Measurements from ENCODE around the gene IL2RA. TPM values are rescaled to one million over a fixed set of nuclear protein-coding genes. Genes with fewer than 3 reads are reported as not detected.

IL2RA gene
- total and polyA plus RNA-seq, 10 of the 15 experiments (the other 5 are each of a cell fraction or from before 2014, with no cell fraction given) = 2.2 to 6.0 (median 4.9) TPM

- Histone ChIP-seq H3K27ac (ENCODE audit: control insufficient read depth, insufficient read depth) (no peak overlapping the region), H4K20me1 (ENCODE audit: control insufficient read depth, insufficient read depth) (no peaks in the 10 kb centered on the region), H3K27me3 (replicated peaks in 1 of 2; ENCODE audit: control insufficient read depth in 2 of 2, insufficient read depth in 2 of 2, low read length in 1 of 2) (no peaks in the 10 kb centered on the region; a peak in 1 of 4 replicates), H3K4me2 (ENCODE audit: control insufficient read depth, insufficient read depth) (no peak overlapping the region), H3K4me1 (ENCODE audit: control insufficient read depth, insufficient read depth, low read length) (peaks cover 31% of the 10 kb centered on the region), H3K9ac (ENCODE audit: control insufficient read depth, insufficient read depth, low read length) (no peak overlapping the region), H3K79me2 (ENCODE audit: control insufficient read depth, insufficient read depth, low read length) (no peaks in the 10 kb centered on the region), H3K36me3 (ENCODE audit: control insufficient read depth in 2 of 2, insufficient read depth in 2 of 2, low read length in 1 of 2) (no peaks in the 10 kb centered on the region), H3K9me3 (replicated peaks; ENCODE audit: control insufficient read depth, insufficient read depth, low read length) (no peaks in the 10 kb centered on the region), H2AFZ (ENCODE audit: control insufficient read depth, low read depth, low read length) (no peak overlapping the region), H3K4me3 (no peak overlapping the region)
- 49% methylated on average over 4 of the region's 4 CpGs for WGBS (ENCODE audit: insufficient coverage, insufficient replicate concordance, low lambda C conversion rate, missing lambda C conversion rate)
- intact Hi-C loops (cut with micrococcal nuclease; ENCODE audit: unreplicated experiment) (no loop called here), in situ Hi-C loops (cut with MboI) (no loop called here)
- CTCF ChIA-PET = interaction anchor here (1.0 to 4.1 kb wide), 8 partner anchors 9 to 334 kb away, joined by 4 to 34 read pairs (median 5); no protein-coding TSS in a partner anchor
- RAD21 ChIA-PET (ENCODE audit: unreplicated experiment) = interaction anchor here (0.7 to 3.0 kb wide), 6 partner anchors 16 to 91 kb away, joined by 3 to 9 read pairs (median 4); no protein-coding TSS in a partner anchor
- POLR2A ChIA-PET = interaction anchor here (0.6 to 1.6 kb wide), 2 partner anchors 16 to 91 kb away, joined by 3 to 6 read pairs; no protein-coding TSS in a partner anchor
- FAIRE-seq (no peak), ATAC-seq (no peak), DNase-seq (ENCODE audit: low read depth, low spot score) (no peak)
- BruUV-seq (replicated peaks) = no TSS peak
- SMC1A ChIA-PET (ENCODE audit: uncharacterized antibody, unreplicated experiment) = interaction anchor here (1.1 to 6.9 kb wide), 7 partner anchors 9 to 282 kb away, joined by 3 to 66 read pairs (median 6); no protein-coding TSS in a partner anchor
- TF ChIP-seq SIX5 (IDR thresholded peaks at IDR 0.05; ENCODE audit: low read depth, low read length, severe bottlenecking) = no peak
- no peak for TF ChIP-seq RCOR1 (conservative IDR thresholded peaks at IDR 0.05; ENCODE audit: low read depth, low read length)
- no peak for TF ChIP-seq CEBPB (IDR thresholded peaks at IDR 0.05; ENCODE audit: borderline replicate concordance in 1 of 2, low read depth in 2 of 2, low read length in 2 of 2)
- no peak for TF ChIP-seq NR2F1 (conservative IDR thresholded peaks at IDR 0.05)
- no peak for TF ChIP-seq NFYB (IDR thresholded peaks at IDR 0.05; ENCODE audit: insufficient read depth, low read depth, low read length)
- no peak for TF ChIP-seq KDM1A (IDR thresholded peaks at IDR 0.05; ENCODE audit: borderline replicate concordance)
- TF ChIP-seq RBBP5 (conservative IDR thresholded peaks at IDR 0.05) = no peak
- TF ChIP-seq WRNIP1 (IDR thresholded peaks at IDR 0.05; ENCODE audit: borderline replicate concordance, low read depth, low read length) = no peak
- TF ChIP-seq CUX1 (IDR thresholded peaks at IDR 0.05; ENCODE audit: insufficient replicate concordance, low read depth, low read length) = no peak
- no peak for TF ChIP-seq FOXM1 (IDR thresholded peaks at IDR 0.05; ENCODE audit: low read depth, low read length)
- TF ChIP-seq ETV6 (conservative IDR thresholded peaks at IDR 0.05 in 1 of 2, IDR thresholded peaks at IDR 0.05 in 1 of 2; ENCODE audit: borderline replicate concordance in 1 of 2, low read depth in 1 of 2) = no peak
- no peak for TF ChIP-seq ZNF592 (IDR thresholded peaks at IDR 0.05)
- TF ChIP-seq NR2C2 (IDR thresholded peaks at IDR 0.05; ENCODE audit: borderline replicate concordance, control insufficient read depth, insufficient read length, low read depth) = no peak
- no peak for TF ChIP-seq SMC3 (IDR thresholded peaks at IDR 0.05; ENCODE audit: borderline replicate concordance, low read length)
- TF ChIP-seq DPF2 (IDR thresholded peaks at IDR 0.05) = no peak
- no peak for TF ChIP-seq CHD2 (IDR thresholded peaks at IDR 0.05; ENCODE audit: borderline replicate concordance, low read depth, low read length)
Observed at GRCh38 chr10:6067457-6067856, 5.3 kb upstream of the IL2RA start.
